HEK293 (cell line): ENCODE measurements around the gene NEK6.

Source experiments
- CTCF ChIA-PET: fragments of 350-600 bp; formaldehyde crosslinking; extraction: SDS; loops from one replicate; lab custom pipeline; 2021; ENCODE audit warnings: antibody characterized with exemption; lab: Yijun Ruan, JAX
- POLR2A ChIA-PET: fragments of 300-600 bp; formaldehyde crosslinking; extraction: SDS; loops from one replicate; lab custom pipeline; 2020; ENCODE audit warnings: antibody characterized with exemption, inconsistent platforms; lab: Yijun Ruan, JAX
- H3K27ac ChIP-seq: fragments of 200-500 bp; sonication (Bioruptor generic); 2 replicates; pipeline ENCODE4 v1.5.1; 2014; ENCODE audit warnings: low read depth, low read length, control low read depth, inconsistent platforms; ENCODE audit errors: extremely low read depth
- H3K36me3 ChIP-seq, 2 experiments: fragments of 200-500 bp in 1 of 2; sonication (Bioruptor generic) in 1 of 2; 1 replicate in 1 of 2; 2 replicates in 1 of 2; pipeline ENCODE4 v1.5.1; 2014 to 2017; ENCODE audit warnings: inconsistent platforms in 2 of 2, low read length in 2 of 2; ENCODE audit not compliant: control insufficient read depth in 2 of 2, insufficient read depth in 1 of 2
- H3K4me1 ChIP-seq: fragments of 200-500 bp; sonication (Bioruptor generic); 2 replicates; pipeline ENCODE4 v1.5.1; 2014; ENCODE audit warnings: mild to moderate bottlenecking, low read length, inconsistent platforms; ENCODE audit not compliant: control insufficient read depth, insufficient read depth
- H3K4me3 ChIP-seq: 2 replicates; pipeline ENCODE4 v1.5.1; 2011; ENCODE audit warnings: low read depth, mild to moderate bottlenecking, control low read depth, low read length, moderate library complexity
- H3K9me3 ChIP-seq: fragments of 200-500 bp; sonication (Bioruptor generic); 2 replicates; pipeline ENCODE4 v1.5.1; 2014; ENCODE audit warnings: low read depth, low read length, inconsistent platforms; ENCODE audit not compliant: control insufficient read depth, insufficient read depth
- ELK4 ChIP-seq: IDR thresholded peaks from 2 replicates; pipeline ENCODE4 v1.6.1; 2011; ENCODE audit warnings: mild to moderate bottlenecking, low read depth, low read length, borderline replicate concordance
- FEZF1 ChIP-seq: fragments of 450-650 bp; formaldehyde crosslinking; IDR thresholded peaks from 2 replicates; pipeline ENCODE4 v1.5.1; 2016; ENCODE audit warnings: missing biosample characterization, missing genetic modification characterization
- GLIS1 ChIP-seq: fragments of 450-650 bp; formaldehyde crosslinking; IDR thresholded peaks from 2 replicates; pipeline ENCODE4 v1.5.1; 2016; ENCODE audit warnings: missing biosample characterization, missing genetic modification characterization
- OSR2 ChIP-seq: fragments of 450-650 bp; formaldehyde crosslinking; IDR thresholded peaks from 2 replicates; pipeline ENCODE4 v1.5.1; 2016; ENCODE audit warnings: missing biosample characterization, missing genetic modification characterization
- REPIN1 ChIP-seq: fragments of 450-650 bp; formaldehyde crosslinking; IDR thresholded peaks from 2 replicates; pipeline ENCODE4 v1.5.1; 2017; ENCODE audit warnings: missing biosample characterization, missing genetic modification characterization, low read depth
- SALL2 ChIP-seq: fragments of 450-650 bp; formaldehyde crosslinking; IDR thresholded peaks from 2 replicates; pipeline ENCODE4 v1.5.0; 2017; ENCODE audit warnings: missing biosample characterization, mild to moderate bottlenecking, missing genetic modification characterization, borderline replicate concordance
- SCRT1 ChIP-seq: fragments of 450-650 bp; formaldehyde crosslinking; IDR thresholded peaks from 2 replicates; pipeline ENCODE4 v1.5.1; 2016; ENCODE audit warnings: missing biosample characterization, missing genetic modification characterization, borderline replicate concordance
- TRIM28 ChIP-seq: IDR thresholded peaks from 2 replicates; pipeline ENCODE4 v1.6.1; 2011; ENCODE audit warnings: low read length, control low read depth, borderline replicate concordance
- ZBTB17 ChIP-seq: fragments of 450-650 bp; formaldehyde crosslinking; IDR thresholded peaks from 2 replicates; pipeline ENCODE4 v1.5.1; 2016; ENCODE audit warnings: missing biosample characterization, missing genetic modification characterization
- ZFP3 ChIP-seq: fragments of 450-650 bp; formaldehyde crosslinking; IDR thresholded peaks from 2 replicates; pipeline ENCODE4 v1.5.1; 2016; ENCODE audit warnings: low read depth, missing biosample characterization, missing genetic modification characterization
- ZNF121 ChIP-seq: fragments of 450-650 bp; formaldehyde crosslinking; IDR thresholded peaks from 2 replicates; pipeline ENCODE4 v1.5.1; 2016; ENCODE audit warnings: missing biosample characterization, missing genetic modification characterization
- ZNF148 ChIP-seq: fragments of 450-650 bp; formaldehyde crosslinking; IDR thresholded peaks from 2 replicates; pipeline ENCODE4 v1.5.0; 2017; ENCODE audit warnings: missing biosample characterization, missing genetic modification characterization, borderline replicate concordance
- ZNF19 ChIP-seq: fragments of 450-650 bp; formaldehyde crosslinking; IDR thresholded peaks from 2 replicates; pipeline ENCODE4; 2016; ENCODE audit warnings: missing biosample characterization, missing genetic modification characterization, low read depth
- ZNF2 ChIP-seq: fragments of 450-650 bp; formaldehyde crosslinking; IDR thresholded peaks from 2 replicates; pipeline ENCODE4 v1.5.1; 2016; ENCODE audit warnings: missing biosample characterization, missing genetic modification characterization
- ZNF23 ChIP-seq: fragments of 450-650 bp; formaldehyde crosslinking; IDR thresholded peaks from 2 replicates; pipeline ENCODE4 v1.5.1; 2016; ENCODE audit warnings: missing biosample characterization, missing genetic modification characterization, borderline replicate concordance
- ZNF239 ChIP-seq: fragments of 450-650 bp; formaldehyde crosslinking; IDR thresholded peaks from 2 replicates; pipeline ENCODE4 v1.5.1; 2016; ENCODE audit warnings: missing biosample characterization, missing genetic modification characterization
- ZNF248 ChIP-seq: fragments of 450-650 bp; formaldehyde crosslinking; IDR thresholded peaks from 2 replicates; pipeline ENCODE4 v1.5.1; 2017; ENCODE audit warnings: missing biosample characterization, missing genetic modification characterization
- ZNF266 ChIP-seq: fragments of 450-650 bp; formaldehyde crosslinking; IDR thresholded peaks from 2 replicates; pipeline ENCODE4 v1.5.1; 2016; ENCODE audit warnings: missing biosample characterization, missing genetic modification characterization, low read depth
- ZNF302 ChIP-seq: fragments of 450-650 bp; formaldehyde crosslinking; IDR thresholded peaks from 2 replicates; pipeline ENCODE4 v1.5.1; 2016; ENCODE audit warnings: missing biosample characterization, missing genetic modification characterization, low read depth
- ZNF362 ChIP-seq: fragments of 450-650 bp; formaldehyde crosslinking; IDR thresholded peaks from 2 replicates; pipeline ENCODE4 v1.5.1; 2016; ENCODE audit warnings: missing biosample characterization, missing genetic modification characterization
- ZNF404 ChIP-seq: fragments of 450-650 bp; formaldehyde crosslinking; IDR thresholded peaks from 2 replicates; pipeline ENCODE4 v1.5.1; 2017; ENCODE audit warnings: missing biosample characterization, missing genetic modification characterization
- ZNF488 ChIP-seq: fragments of 450-650 bp; formaldehyde crosslinking; IDR thresholded peaks from 2 replicates; pipeline ENCODE4 v1.5.1; 2016; ENCODE audit warnings: missing biosample characterization, missing genetic modification characterization
- ZNF501 ChIP-seq: fragments of 450-650 bp; formaldehyde crosslinking; IDR thresholded peaks from 2 replicates; pipeline ENCODE4 v1.5.1; 2016; ENCODE audit warnings: missing biosample characterization, missing genetic modification characterization
- ZNF513 ChIP-seq: fragments of 450-650 bp; IDR thresholded peaks from 2 replicates; pipeline ENCODE4 v1.5.1; 2018; ENCODE audit warnings: missing biosample characterization, missing genetic modification characterization
- ZNF561 ChIP-seq: fragments of 450-650 bp; IDR thresholded peaks from 2 replicates; pipeline ENCODE4 v1.5.1; 2018; ENCODE audit warnings: missing biosample characterization, missing genetic modification characterization, borderline replicate concordance
- ZNF571 ChIP-seq: fragments of 450-650 bp; formaldehyde crosslinking; IDR thresholded peaks from 2 replicates; pipeline ENCODE4 v1.5.0; 2017; ENCODE audit warnings: missing biosample characterization, missing genetic modification characterization
- ZNF610 ChIP-seq: fragments of 450-650 bp; formaldehyde crosslinking; IDR thresholded peaks from 2 replicates; pipeline ENCODE4 v1.5.1; 2016; ENCODE audit warnings: missing biosample characterization, missing genetic modification characterization, borderline replicate concordance
- ZNF626 ChIP-seq: fragments of 450-650 bp; sonication (Bioruptor Pico); formaldehyde crosslinking; IDR thresholded peaks from 2 replicates; pipeline ENCODE4 v1.5.1; 2018; ENCODE audit warnings: missing biosample characterization, missing genetic modification characterization, inconsistent platforms
- ZNF777 ChIP-seq: fragments of 450-650 bp; formaldehyde crosslinking; IDR thresholded peaks from 2 replicates; pipeline ENCODE4 v1.5.1; 2017; ENCODE audit warnings: missing biosample characterization, missing genetic modification characterization, borderline replicate concordance
- ZNF837 ChIP-seq: fragments of 450-650 bp; formaldehyde crosslinking; IDR thresholded peaks from 2 replicates; pipeline ENCODE4 v1.5.1; 2016; ENCODE audit warnings: missing biosample characterization, missing genetic modification characterization

The NEK6 gene

GRCh38 chr9:124359855-124360678, 102.3 kb downstream of the NEK6 start:
- Histone ChIP-seq H3K4me3 (no peak overlapping the region), H3K4me1 (no peaks in the 10 kb centered on the region), H3K27ac (no peak overlapping the region)
- CTCF ChIA-PET = interaction anchor here (0.6 to 1.0 kb wide), 2 partner anchors 233 to 1410 kb away, joined by 3 read pairs; no protein-coding TSS in a partner anchor
- TF ChIP-seq ZNF501 (tag by site-specific recombination) (no peak), ZNF488 (no peak), ZNF266 (tag by site-specific recombination) (no peak), ZNF302 (tag by site-specific recombination) (no peak), ZNF362 (tag by site-specific recombination) (no peak), ZNF561 (tag by site-specific recombination) (no peak), ZNF148 (no peak), ELK4 (no peak), ZNF777 (tag by site-specific recombination) (no peak), ZNF2 (no peak), TRIM28 (no peak), GLIS1 (tag by site-specific recombination) (no peak), ZNF571 (tag by site-specific recombination) (no peak), ZBTB17 (tag by site-specific recombination) (no peak), ZNF23 (tag by site-specific recombination) (no peak), ZNF404 (tag by site-specific recombination) (no peak), ZNF239 (tag by site-specific recombination) (no peak), ZNF121 (no peak), ZFP3 (tag by site-specific recombination) (no peak)
- TF ChIP-seq, all 188 proteins: peak for 0
- H3K36me3 ChIP-seq = peaks cover 0 to 21% of the 10 kb centered on the region in 2 experiments; a peak in 1 of 3 replicates
- POLR2A ChIA-PET = no interaction called here
- H3K9me3 ChIP-seq = no peaks in the 10 kb centered on the region

- H3K4me1 ChIP-seq = no peaks in the 10 kb centered on the region
- CTCF ChIA-PET = interaction anchor here (0.6 to 2.8 kb wide), 3 partner anchors 18 to 58 kb away, joined by 4 to 9 read pairs (median 8); no protein-coding TSS in a partner anchor
- H3K4me3 ChIP-seq = no peak overlapping the region
- POLR2A ChIA-PET = no interaction called here
- no peak overlapping the region for H3K27ac ChIP-seq
- H3K9me3 ChIP-seq = no peaks in the 10 kb centered on the region
- peaks cover 0 to 11% of the 10 kb centered on the region in 2 experiments; a peak in 1 of 3 replicates for H3K36me3 ChIP-seq
- no peak for TF ChIP-seq ZNF626
- TF ChIP-seq SCRT1 = no peak
- TF ChIP-seq ZNF19 (tag by site-specific recombination) = no peak
- no peak for TF ChIP-seq ZNF610 (tag by site-specific recombination)
- no peak for TF ChIP-seq FEZF1 (tag by site-specific recombination)
- no peak for TF ChIP-seq ZNF513 (tag by site-specific recombination)
- no peak for TF ChIP-seq SALL2 (tag by site-specific recombination)
- TF ChIP-seq ZNF248 (tag by site-specific recombination) = no peak
- no peak for TF ChIP-seq ZNF837 (tag by site-specific recombination)
- TF ChIP-seq REPIN1 (tag by site-specific recombination) = no peak
- TF ChIP-seq ZNF121 = no peak
- TF ChIP-seq OSR2 (tag by site-specific recombination) = no peak
These were observed 103.4 kb downstream of the NEK6 start for GRCh38 chr9:124361128-124361527.
